Breast epithelium (tissue), 3 donors: ENCODE measurements around the gene PGM5.
"Not testable (repeated sequence)": the region's sequence is repeated elsewhere in the genome, so short reads cannot be mapped to it uniquely, and the experiment has no call there.

ENCODE experiments used
- CTCF ChIP-seq, 3 donors: fragments of 450-650 bp; IDR thresholded peaks; one replicate each; pipeline ENCODE4 v1.5.1; 2016 to 2017; ENCODE audit warnings: antibody characterized with exemption in 3 of 3, mild to moderate bottlenecking in 3 of 3, moderate library complexity in 3 of 3
- POLR2A ChIP-seq: fragments of 450-650 bp; IDR thresholded peaks from one replicate; pipeline ENCODE4 v1.6.1; 2016; ENCODE audit warnings: antibody characterized with exemption, mild to moderate bottlenecking, moderate library complexity

- not testable (repeated sequence) for TF ChIP-seq CTCF (IDR thresholded peaks at IDR 0.05); POLR2A
Measured at GRCh38 chr9:68342265-68343025, 14.0 kb upstream of the PGM5 start.
